Coronary artery (tissue), 2 donors: ENCODE results near the gene CHRM4.

Experiments used
- DNase-seq: peaks from one replicate; pipeline ENCODE4 v3.0.0-alpha.2; 2017; ENCODE audit warnings: low spot score
- H3K27ac ChIP-seq, 2 donors: fragments of 200-600 bp; sonication (generic); one replicate each; pipeline ENCODE4 v1.5.1; 2016 to 2019
- H3K4me3 ChIP-seq: fragments of 200-600 bp; sonication (generic); 2 replicates; pipeline ENCODE4 v1.5.1; 2016; ENCODE audit warnings: mild to moderate bottlenecking, moderate library complexity
- TF ChIP-seq, protein P1 (sequence below): fragments of 200-600 bp; sonication (generic); IDR thresholded peaks from one replicate; pipeline ENCODE4 v1.5.1; 2019; ENCODE audit warnings: antibody characterized with exemption

Gene CHRM4

GRCh38 chr11:46352063-46352841 lies 39.3 kb downstream of the CHRM4 start:
- TF ChIP-seq, protein P1, sequence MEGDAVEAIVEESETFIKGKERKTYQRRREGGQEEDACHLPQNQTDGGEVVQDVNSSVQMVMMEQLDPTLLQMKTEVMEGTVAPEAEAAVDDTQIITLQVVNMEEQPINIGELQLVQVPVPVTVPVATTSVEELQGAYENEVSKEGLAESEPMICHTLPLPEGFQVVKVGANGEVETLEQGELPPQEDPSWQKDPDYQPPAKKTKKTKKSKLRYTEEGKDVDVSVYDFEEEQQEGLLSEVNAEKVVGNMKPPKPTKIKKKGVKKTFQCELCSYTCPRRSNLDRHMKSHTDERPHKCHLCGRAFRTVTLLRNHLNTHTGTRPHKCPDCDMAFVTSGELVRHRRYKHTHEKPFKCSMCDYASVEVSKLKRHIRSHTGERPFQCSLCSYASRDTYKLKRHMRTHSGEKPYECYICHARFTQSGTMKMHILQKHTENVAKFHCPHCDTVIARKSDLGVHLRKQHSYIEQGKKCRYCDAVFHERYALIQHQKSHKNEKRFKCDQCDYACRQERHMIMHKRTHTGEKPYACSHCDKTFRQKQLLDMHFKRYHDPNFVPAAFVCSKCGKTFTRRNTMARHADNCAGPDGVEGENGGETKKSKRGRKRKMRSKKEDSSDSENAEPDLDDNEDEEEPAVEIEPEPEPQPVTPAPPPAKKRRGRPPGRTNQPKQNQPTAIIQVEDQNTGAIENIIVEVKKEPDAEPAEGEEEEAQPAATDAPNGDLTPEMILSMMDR = peak; percentile 50
- H3K27ac ChIP-seq = peak overlapping the region in 1 of 2 donors; percentile 10
- no peak overlapping the region for H3K4me3 ChIP-seq
- no peak for DNase-seq

GRCh38 chr11:46351606-46352005 lies 40.0 kb downstream of the CHRM4 start:
- TF ChIP-seq, protein P1 = no peak
- H3K27ac ChIP-seq = no peak overlapping the region
- H3K4me3 ChIP-seq = no peak overlapping the region
- DNase-seq = no peak

DNA sequence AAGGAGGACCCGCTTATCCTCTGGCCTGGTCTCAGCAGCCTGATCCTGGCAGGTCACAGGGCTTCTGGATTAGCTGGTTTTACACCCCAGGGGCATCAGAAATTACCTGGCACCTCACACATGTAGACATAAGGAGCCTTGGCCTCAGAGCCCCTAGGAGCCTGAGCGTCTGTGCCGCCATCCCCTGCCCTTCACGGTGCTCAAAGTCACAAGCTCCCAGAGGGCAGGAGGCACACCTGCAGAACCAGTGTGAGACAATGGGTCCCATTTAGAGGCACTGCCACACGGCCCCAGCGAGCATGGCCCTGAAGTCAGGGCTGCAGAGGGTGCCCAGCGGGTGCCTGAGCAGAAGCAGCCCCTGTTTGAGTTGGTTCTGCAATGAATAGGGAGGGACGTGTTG lies 40.4 kb downstream of the CHRM4 start:
- TF ChIP-seq, protein P1 = no peak
- Histone ChIP-seq H3K4me3 (no peak overlapping the region), H3K27ac (no peak overlapping the region)
- no peak for DNase-seq

- TF ChIP-seq, protein P1 = no peak
- H3K4me3 ChIP-seq = no peak overlapping the region
- no peak overlapping the region for H3K27ac ChIP-seq
- no peak for DNase-seq
These were observed 40.9 kb downstream of the CHRM4 start for GRCh38 chr11:46350695-46351094.

- TF ChIP-seq, protein P1 = no peak
- H3K4me3 ChIP-seq = peak overlapping the region; percentile 83
- peak overlapping the region in 1 of 2 donors; percentile 87 for H3K27ac ChIP-seq
- no peak for DNase-seq
These were observed 42.8 kb downstream of the CHRM4 start for GRCh38 chr11:46348566-46349401.

GRCh38 chr11:46347637-46348311 lies 43.8 kb downstream of the CHRM4 start:
- H3K4me3 ChIP-seq = peak overlapping the region; percentile 83
- H3K27ac ChIP-seq = peak overlapping the region; percentile 57 to 87
- TF ChIP-seq, protein P1 = no peak
- no peak for DNase-seq
